BE2C (cell line): ENCODE measurements around the gene FEM1A.

Experiments
- DNase-seq: peaks from one replicate; pipeline ENCODE4 v3.0.0-alpha.2; 2020
- H3K27me3 ChIP-seq: fragments of 250-450 bp; sonication (Bioruptor Pico); 2 replicates; pipeline ENCODE4 v1.5.1; 2020; ENCODE audit warnings: mild to moderate bottlenecking
- H3K36me3 ChIP-seq: fragments of 250-450 bp; sonication (Bioruptor Pico); 2 replicates; pipeline ENCODE4 v1.5.1; 2020; ENCODE audit warnings: mild to moderate bottlenecking
- H3K4me1 ChIP-seq: fragments of 250-450 bp; sonication (Bioruptor Pico); 2 replicates; pipeline ENCODE4 v1.5.1; 2020
- H3K4me3 ChIP-seq: 2 replicates; pipeline ENCODE4 v1.5.1; 2011; ENCODE audit warnings: low read depth, low read length
- H3K9me3 ChIP-seq: fragments of 250-450 bp; sonication (Bioruptor Pico); 2 replicates; pipeline ENCODE4 v1.5.1; 2020
- TF ChIP-seq, protein P1 (sequence below): IDR thresholded peaks from 2 replicates; pipeline ENCODE4 v1.5.1; 2012; ENCODE audit warnings: mild to moderate bottlenecking, low read depth, low read length

The FEM1A gene

DNA sequence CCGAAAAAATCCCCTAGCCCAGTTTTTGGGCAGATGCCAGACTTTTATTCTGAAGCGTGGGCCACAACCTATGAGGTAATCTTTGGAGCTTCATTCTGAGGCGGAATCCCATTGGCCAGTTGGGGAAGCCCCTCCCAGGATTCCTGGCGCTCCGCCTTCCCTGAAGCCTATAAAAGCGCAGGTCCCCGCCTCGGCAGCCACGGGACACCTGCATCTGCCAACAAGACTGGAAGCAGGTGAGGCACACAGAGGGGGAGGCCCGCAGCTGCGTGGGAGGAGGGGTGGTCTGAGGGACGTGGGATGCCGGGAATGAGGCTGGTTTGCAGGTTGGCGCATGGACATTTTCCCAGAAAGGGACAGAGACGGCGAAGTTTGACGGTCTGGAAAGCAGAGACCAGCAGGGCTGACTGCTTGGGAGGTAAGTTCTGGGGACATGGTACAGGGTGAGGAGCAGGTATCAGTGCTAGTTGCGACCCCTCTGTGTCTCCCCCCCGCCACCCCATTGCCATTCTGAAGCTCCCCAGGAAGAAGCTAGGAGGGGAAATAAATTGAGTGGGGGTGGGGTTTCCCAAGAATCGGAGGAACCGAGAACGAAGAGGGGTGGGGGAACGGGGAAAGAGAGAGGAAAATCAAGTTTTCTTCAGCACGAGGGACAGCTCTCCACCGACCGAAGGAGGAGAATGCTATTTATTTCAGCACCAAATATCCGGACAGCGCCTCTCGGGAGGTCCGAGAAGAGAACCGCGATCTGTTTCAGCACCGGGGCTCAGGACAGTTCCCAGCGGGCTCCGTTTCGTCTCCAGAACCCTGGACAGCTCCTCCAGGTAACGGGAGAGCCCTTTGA, 22.4 kb upstream of the FEM1A start:
- H3K9me3 ChIP-seq = no peaks in the 10 kb centered on the region
- H3K4me3 ChIP-seq = peak overlapping the region; percentile 51
- peaks cover 11% of the 10 kb centered on the region for H3K4me1 ChIP-seq
- H3K27me3 ChIP-seq = peaks cover 15% of the 10 kb centered on the region
- DNase-seq = peak; percentile 86
- no peaks in the 10 kb centered on the region for H3K36me3 ChIP-seq
- TF ChIP-seq, protein P1, sequence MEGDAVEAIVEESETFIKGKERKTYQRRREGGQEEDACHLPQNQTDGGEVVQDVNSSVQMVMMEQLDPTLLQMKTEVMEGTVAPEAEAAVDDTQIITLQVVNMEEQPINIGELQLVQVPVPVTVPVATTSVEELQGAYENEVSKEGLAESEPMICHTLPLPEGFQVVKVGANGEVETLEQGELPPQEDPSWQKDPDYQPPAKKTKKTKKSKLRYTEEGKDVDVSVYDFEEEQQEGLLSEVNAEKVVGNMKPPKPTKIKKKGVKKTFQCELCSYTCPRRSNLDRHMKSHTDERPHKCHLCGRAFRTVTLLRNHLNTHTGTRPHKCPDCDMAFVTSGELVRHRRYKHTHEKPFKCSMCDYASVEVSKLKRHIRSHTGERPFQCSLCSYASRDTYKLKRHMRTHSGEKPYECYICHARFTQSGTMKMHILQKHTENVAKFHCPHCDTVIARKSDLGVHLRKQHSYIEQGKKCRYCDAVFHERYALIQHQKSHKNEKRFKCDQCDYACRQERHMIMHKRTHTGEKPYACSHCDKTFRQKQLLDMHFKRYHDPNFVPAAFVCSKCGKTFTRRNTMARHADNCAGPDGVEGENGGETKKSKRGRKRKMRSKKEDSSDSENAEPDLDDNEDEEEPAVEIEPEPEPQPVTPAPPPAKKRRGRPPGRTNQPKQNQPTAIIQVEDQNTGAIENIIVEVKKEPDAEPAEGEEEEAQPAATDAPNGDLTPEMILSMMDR = no peak

DNA sequence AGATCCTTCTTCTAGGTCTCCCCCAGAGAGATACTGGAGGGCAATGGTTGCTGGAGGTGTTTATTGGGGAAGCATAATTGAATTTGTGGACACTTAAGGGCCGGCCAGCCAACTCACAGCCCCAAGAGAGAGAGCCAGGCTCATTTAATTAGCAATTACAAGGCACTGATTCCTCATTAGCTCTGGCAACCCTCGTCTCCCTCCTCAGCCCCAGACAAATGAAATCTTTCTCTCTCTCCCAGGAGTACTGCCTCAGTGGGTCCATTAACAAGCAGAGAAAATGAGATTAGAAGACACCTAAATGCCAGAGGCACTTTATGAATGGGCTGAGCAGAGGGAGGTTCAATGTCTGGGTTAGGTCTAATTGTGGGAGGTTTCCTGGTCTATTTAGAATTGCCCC, 19.0 kb upstream of the FEM1A start:
- Histone ChIP-seq H3K4me3 (no peak overlapping the region), H3K36me3 (no peaks in the 10 kb centered on the region), H3K4me1 (peaks cover 11% of the 10 kb centered on the region), H3K9me3 (no peaks in the 10 kb centered on the region; the same call in 1 of the 2 replicates), H3K27me3 (peaks cover 15% of the 10 kb centered on the region)
- peak; percentile 62 for DNase-seq
- TF ChIP-seq, protein P1 = no peak

- H3K4me3 ChIP-seq = no peak overlapping the region
Observed at GRCh38 chr19:4773047-4773640, 18.4 kb upstream of the FEM1A start.

DNA sequence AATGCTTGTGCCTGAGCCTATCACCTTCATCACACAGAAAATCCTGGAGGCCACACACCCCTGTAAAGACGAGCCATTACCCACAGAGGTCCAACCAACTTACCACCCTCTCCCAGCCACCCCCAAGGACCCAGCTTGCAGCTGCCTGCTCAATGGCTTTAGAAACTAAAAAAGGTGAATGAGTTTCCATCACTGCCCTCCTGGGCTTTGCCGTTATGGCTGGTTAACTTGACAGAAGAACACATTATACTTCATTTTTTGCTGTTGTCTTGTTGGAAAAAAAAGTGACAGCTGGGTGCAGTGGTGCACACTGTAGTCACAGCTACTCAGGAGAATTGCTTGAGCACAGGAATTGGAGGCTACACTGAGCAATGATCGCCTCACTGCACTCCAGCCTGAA, 17.4 kb upstream of the FEM1A start:
- TF ChIP-seq, protein P1 = no peak
- Histone ChIP-seq H3K4me1 (peaks cover 11% of the 10 kb centered on the region), H3K4me3 (no peak overlapping the region), H3K27me3 (peaks cover 14% of the 10 kb centered on the region), H3K36me3 (no peaks in the 10 kb centered on the region), H3K9me3 (no peaks in the 10 kb centered on the region; the same call in 1 of the 2 replicates)
- no peak for DNase-seq

More at GRCh38 chr19:4773047-4773640, 18.4 kb upstream of the FEM1A start:
- peaks cover 11% of the 10 kb centered on the region for H3K4me1 ChIP-seq
- H3K9me3 ChIP-seq = no peaks in the 10 kb centered on the region; the same call in 1 of the 2 replicates
- DNase-seq = no peak
- TF ChIP-seq, protein P1 = no peak
- peaks cover 15% of the 10 kb centered on the region for H3K27me3 ChIP-seq
- no peaks in the 10 kb centered on the region for H3K36me3 ChIP-seq

DNA sequence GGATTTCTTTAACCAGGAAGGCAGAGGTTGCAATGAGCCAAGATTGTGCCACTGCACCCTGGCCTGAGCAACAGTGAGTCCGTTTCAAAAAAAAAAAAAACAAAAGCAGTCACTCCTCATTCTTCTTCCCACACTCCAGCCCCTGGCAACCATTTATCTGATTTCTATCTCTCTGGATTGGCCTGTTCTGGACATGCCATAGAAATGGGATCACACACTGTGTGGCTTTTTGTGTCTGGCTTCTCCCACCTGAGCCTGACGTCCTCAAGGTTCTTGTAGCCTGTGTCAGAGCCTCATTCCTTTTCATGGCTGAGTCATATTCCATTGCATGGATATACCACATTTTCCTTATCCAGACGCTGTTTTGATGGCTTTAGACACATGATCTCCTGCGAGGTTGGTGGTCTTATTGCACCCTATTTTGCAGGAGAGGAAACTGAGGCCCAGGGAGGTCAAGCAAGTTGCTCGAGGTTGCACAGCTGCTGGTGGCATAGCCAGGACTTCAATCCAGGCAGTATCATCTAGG, 15.8 kb upstream of the FEM1A start:
- DNase-seq = no peak
- no peaks in the 10 kb centered on the region; the same call in 1 of the 2 replicates for H3K9me3 ChIP-seq
- H3K27me3 ChIP-seq = no peaks in the 10 kb centered on the region
- TF ChIP-seq, protein P1 = no peak
- no peaks in the 10 kb centered on the region for H3K36me3 ChIP-seq
- H3K4me3 ChIP-seq = no peak overlapping the region
- peaks cover 11% of the 10 kb centered on the region for H3K4me1 ChIP-seq
